ENCODE measurements around the gene ALG9. TPM values are rescaled to one million over a fixed set of nuclear protein-coding genes. Genes with fewer than 3 reads are reported as not detected.

Gene ALG9
- polyA plus RNA-seq, 1 donor from 2014 or later: 92.1 TPM

GRCh38 chr11:111761036-111761435 lies 110.3 kb downstream of the ALG9 start:
- no peaks in the 10 kb centered on the region for H3K9me3 ChIP-seq (ENCODE audit: low read length)
- H3F3A ChIP-seq (ENCODE audit: insufficient read depth, low read length, poor library complexity, severe bottlenecking): no peaks in the 10 kb centered on the region
- no peak overlapping the region for H3K27ac ChIP-seq (ENCODE audit: low read length)
- H4K20me1 ChIP-seq (ENCODE audit: insufficient read depth): no peaks in the 10 kb centered on the region
- no peak overlapping the region for H3K9ac ChIP-seq (ENCODE audit: low read length)
- H3K27me3 ChIP-seq (ENCODE audit: insufficient read depth, low read depth, low read length): no peaks in the 10 kb centered on the region
- H2AFZ ChIP-seq (ENCODE audit: low read depth, low read length): no peak overlapping the region
- TF ChIP-seq REST (IDR thresholded peaks at IDR 0.05; ENCODE audit: borderline replicate concordance) (no peak), POLR2AphosphoS5 (IDR thresholded peaks at IDR 0.05) (no peak), CTCF (IDR thresholded peaks at IDR 0.05; ENCODE audit: poor library complexity, severe bottlenecking) (no peak), MXI1 (conservative IDR thresholded peaks at IDR 0.05; ENCODE audit: poor library complexity, severe bottlenecking) (no peak), TAF1 (IDR thresholded peaks at IDR 0.05; ENCODE audit: low read depth) (no peak), RAD21 (conservative IDR thresholded peaks at IDR 0.05) (no peak), EP300 (conservative IDR thresholded peaks at IDR 0.05; ENCODE audit: poor library complexity, severe bottlenecking) (no peak), EZH2 (IDR thresholded peaks at IDR 0.05; ENCODE audit: borderline replicate concordance, insufficient read depth, low read length, poor library complexity, severe bottlenecking) (no peak), SMC3 (conservative IDR thresholded peaks at IDR 0.05; ENCODE audit: poor library complexity) (no peak)
- no peaks in the 10 kb centered on the region for H3K9me2 ChIP-seq (ENCODE audit: insufficient read depth, low read length)
- peaks cover 17% of the 10 kb centered on the region for H3K79me2 ChIP-seq (replicated peaks; ENCODE audit: insufficient read depth, low read length)
- no peak overlapping the region for H3K4me3 ChIP-seq (ENCODE audit: low read length)
- peaks cover 16% of the 10 kb centered on the region for H3K36me3 ChIP-seq (ENCODE audit: insufficient read depth, low read length)
- no peak overlapping the region for H3K4me2 ChIP-seq (ENCODE audit: low read length)

GRCh38 chr11:111759778-111760407 lies 111.5 kb downstream of the ALG9 start:
- Histone ChIP-seq H3K9me2 (ENCODE audit: insufficient read depth, low read length) (no peaks in the 10 kb centered on the region), H3K36me3 (ENCODE audit: insufficient read depth, low read length) (peaks cover 16% of the 10 kb centered on the region), H3K27ac (ENCODE audit: low read length) (no peak overlapping the region), H2AFZ (ENCODE audit: low read depth, low read length) (no peak overlapping the region), H3K27me3 (ENCODE audit: insufficient read depth, low read depth, low read length) (no peaks in the 10 kb centered on the region), H3K4me2 (ENCODE audit: low read length) (no peak overlapping the region), H3F3A (ENCODE audit: insufficient read depth, low read length, poor library complexity, severe bottlenecking) (no peaks in the 10 kb centered on the region), H3K79me2 (replicated peaks; ENCODE audit: insufficient read depth, low read length) (peaks cover 8% of the 10 kb centered on the region), H3K4me3 (ENCODE audit: low read length) (no peak overlapping the region), H3K9ac (ENCODE audit: low read length) (no peak overlapping the region), H3K9me3 (ENCODE audit: low read length) (no peaks in the 10 kb centered on the region), H4K20me1 (ENCODE audit: insufficient read depth) (no peaks in the 10 kb centered on the region)
- TF ChIP-seq EP300 (conservative IDR thresholded peaks at IDR 0.05; ENCODE audit: poor library complexity, severe bottlenecking): no peak
- TF ChIP-seq EZH2 (IDR thresholded peaks at IDR 0.05; ENCODE audit: borderline replicate concordance, insufficient read depth, low read length, poor library complexity, severe bottlenecking): no peak
- TF ChIP-seq MXI1 (conservative IDR thresholded peaks at IDR 0.05; ENCODE audit: poor library complexity, severe bottlenecking): no peak
- no peak for TF ChIP-seq RAD21 (conservative IDR thresholded peaks at IDR 0.05)
- TF ChIP-seq TAF1 (IDR thresholded peaks at IDR 0.05; ENCODE audit: low read depth): no peak
- no peak for TF ChIP-seq POLR2AphosphoS5 (IDR thresholded peaks at IDR 0.05)

Measured in neural cell (in vitro differentiated cells).